NCI-H510A (cell line): Measurements from ENCODE around the gene KLC4.
"Not testable (repeated sequence)": the region's sequence is repeated elsewhere in the genome, so short reads cannot be mapped to it uniquely, and the experiment has no call there.

ENCODE experiments used
- DNase-seq: peaks from one replicate; lab custom pipeline; 2025; lab: John Stamatoyannopoulos, UW

Gene KLC4

GRCh38 chr6:43036712-43037111 lies 22.7 kb upstream of the KLC4 start:
- DNase-seq = no peak

DNA sequence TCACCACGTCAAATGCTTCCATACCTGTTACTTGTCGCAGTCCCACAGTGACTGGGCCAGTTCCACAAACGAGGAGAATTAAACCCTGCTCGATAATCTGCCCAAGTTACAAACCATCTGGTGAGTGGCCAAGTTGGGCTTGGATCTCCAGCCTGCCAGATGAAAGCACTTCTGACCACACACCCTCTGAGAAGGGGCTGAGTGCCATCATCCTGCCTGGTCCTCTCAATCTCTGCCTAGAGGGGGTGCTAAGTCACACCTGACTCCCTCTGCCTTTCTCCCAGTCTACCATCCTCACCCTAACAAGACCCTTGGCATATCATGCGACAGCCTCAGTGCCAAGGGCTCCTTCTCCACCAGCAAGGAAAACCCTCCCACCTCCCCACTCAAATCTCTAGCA lies 22.2 kb upstream of the KLC4 start:
- DNase-seq = no peak

- no peak for DNase-seq
These were observed 21.7 kb upstream of the KLC4 start for GRCh38 chr6:43037706-43038105.

GRCh38 chr6:43038727-43039126 lies 20.7 kb upstream of the KLC4 start:
- DNase-seq = no peak

DNA sequence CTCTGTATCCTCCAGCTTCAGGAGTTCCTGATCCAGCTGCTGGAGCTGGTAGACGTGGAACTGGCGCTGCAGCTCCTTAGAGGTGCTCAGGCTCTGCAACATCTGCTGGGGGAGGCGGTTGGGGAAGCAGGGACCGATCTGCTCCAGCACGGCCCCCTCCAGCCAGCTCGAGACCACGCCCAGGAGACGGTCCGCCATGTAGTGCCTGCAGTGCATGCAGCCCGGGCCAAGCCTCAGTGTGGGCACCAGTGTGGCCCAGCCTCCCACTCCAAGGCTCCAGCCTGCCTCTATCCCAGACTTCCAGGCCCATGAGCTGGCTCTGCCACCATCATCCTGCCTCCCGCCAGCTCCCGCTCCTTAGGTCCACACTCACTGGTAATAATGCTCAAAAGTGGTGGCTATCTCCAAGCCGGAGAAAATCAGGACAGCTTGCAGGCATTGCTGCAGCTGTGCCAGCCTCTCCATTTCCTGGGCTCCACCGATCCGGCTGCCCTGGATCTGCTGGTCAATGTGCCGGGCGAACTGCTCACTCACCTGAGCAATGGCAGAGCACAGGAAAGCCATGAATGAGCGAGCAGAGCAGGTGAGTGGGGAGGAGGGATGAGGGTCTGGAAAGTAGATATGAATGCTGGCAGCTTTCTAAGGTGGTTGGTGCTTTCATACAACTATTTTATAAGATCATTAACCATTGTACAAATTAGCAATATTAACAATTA lies 18.7 kb upstream of the KLC4 start:
- DNase-seq = no peak

DNA sequence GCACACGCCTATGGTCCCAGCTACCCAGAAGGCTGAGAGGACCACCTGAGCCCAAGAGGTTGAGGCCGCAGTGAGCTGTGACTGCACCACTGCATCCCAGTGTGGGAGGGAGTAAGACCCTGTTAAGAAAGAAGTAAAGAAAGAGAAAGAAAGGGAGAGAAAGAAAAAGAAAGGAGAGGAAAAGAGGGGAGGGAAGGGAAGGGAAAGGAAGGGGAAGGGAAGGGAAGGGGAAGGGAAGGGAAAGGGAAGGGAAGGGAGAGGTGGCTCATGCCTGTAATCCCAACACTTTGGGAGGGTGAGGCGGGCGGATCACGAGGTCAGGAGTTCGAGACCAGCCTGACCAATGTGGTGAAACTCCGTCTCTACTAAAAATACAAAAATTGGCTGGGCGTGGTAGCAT lies 18.0 kb upstream of the KLC4 start:
- not testable (repeated sequence) for DNase-seq

DNA sequence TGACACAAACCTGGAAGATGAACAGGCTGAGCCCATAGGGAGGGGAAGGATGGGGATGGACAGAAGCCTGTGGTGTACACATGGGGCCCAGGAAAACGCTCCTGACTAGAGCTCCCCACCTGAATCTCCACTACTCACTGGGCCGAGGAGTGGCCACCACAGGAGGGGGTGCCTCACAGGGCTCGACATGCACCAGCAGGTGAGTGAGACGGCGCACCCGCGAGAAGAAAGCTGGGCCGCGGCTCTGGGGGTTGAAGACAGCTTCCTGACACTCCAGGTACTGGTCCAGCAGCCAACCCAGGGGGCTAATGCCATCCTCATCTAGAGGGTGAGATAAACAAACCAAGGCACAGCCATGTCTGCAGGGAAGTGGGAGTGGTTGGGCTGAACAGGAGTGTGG lies 16.1 kb upstream of the KLC4 start:
- DNase-seq = no peak

- no peak for DNase-seq
These were observed 14.0 kb upstream of the KLC4 start for GRCh38 chr6:43045371-43045930.

- DNase-seq = no peak
These were observed 11.4 kb upstream of the KLC4 start for GRCh38 chr6:43047998-43048397.

DNA sequence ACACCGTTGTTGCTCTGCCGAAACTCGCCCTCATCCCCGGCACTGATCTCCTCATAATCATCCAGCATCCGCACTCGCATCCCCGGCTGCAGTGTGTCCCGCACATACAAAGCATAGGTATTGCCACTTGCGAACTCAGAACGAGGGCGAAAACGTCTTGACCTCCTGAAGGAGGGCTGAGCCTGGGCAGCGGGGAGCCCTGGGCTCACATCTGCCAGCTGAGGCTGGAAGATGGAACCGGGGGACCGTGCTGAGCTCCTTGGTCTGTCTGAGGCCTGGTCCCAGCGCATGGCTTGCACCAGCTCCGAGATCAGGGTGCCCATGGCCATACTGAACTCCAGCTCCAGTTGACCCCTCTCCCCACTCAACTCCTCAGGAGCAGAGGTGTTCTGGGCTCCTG lies 8.4 kb upstream of the KLC4 start:
- no peak for DNase-seq

GRCh38 chr6:43052225-43052841 lies 7.1 kb upstream of the KLC4 start:
- DNase-seq = no peak

DNA sequence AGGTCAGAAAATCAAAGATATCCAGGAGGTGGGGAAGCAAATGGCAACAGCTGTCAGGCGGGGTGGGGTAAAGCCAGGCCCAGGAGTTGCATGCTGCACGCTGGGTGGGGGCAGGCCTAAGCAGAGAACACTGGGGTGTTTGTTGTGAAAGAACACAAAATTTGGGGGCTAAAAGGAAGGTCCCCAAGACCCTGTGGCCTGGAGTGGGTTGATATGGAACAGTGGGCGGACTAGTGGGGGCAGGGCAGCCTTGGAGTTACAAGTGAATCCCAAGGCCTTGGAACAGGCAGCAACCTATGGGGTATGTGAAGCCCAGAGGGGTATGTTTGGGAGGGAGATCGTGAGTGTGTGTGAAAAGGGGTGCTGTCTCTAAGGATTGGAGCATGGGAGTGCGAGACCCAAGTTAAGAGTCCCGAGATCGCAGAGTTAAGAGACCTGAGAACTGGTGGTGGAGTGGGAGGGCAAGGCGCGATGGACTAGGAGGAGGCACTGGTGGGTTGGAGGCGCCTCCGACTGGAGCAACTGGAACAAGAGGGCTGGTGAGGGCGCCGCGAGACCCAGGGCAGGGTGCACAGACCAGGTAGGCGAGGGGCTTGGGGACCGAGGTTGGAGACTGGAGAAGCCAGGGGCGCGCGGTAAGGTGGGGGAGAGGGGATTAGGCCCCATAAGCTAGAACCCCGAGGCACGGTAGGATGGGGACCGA lies 6.4 kb upstream of the KLC4 start:
- peak; percentile 6 for DNase-seq

GRCh38 chr6:43053545-43054205 lies 5.8 kb upstream of the KLC4 start, which contains the start of gene CUL7:
Gene CUL7, minus strand, starts transcription at chr6:43053851. Its CDS starts 1,063 bp downstream, at chr6:43052788.
- peak; percentile 98 for DNase-seq

- DNase-seq = no peak
These were observed 5.1 kb upstream of the KLC4 start for GRCh38 chr6:43054206-43054943.

DNA sequence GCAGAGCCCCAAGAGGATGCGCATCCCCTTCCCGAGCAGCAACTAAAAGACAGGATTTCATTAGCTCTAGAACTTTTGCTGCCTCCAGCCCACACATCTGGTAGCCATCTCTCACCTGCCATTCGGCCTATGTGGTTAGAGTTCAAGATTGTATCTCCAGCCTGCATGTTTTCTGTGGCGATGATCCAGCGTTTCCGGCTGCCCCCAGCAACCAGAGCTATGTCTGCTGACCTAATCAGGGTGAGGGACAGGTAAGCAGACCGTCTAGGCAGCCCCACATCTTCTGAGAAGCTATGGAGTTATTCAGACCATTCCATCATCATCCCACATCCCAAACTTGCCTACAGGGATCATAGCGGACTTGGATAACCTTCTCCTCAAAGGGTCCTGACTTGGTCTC lies 3.5 kb upstream of the KLC4 start:
- DNase-seq = no peak

- DNase-seq = no peak
These were observed 900 bp upstream of the KLC4 start for GRCh38 chr6:43058531-43058930.

DNA sequence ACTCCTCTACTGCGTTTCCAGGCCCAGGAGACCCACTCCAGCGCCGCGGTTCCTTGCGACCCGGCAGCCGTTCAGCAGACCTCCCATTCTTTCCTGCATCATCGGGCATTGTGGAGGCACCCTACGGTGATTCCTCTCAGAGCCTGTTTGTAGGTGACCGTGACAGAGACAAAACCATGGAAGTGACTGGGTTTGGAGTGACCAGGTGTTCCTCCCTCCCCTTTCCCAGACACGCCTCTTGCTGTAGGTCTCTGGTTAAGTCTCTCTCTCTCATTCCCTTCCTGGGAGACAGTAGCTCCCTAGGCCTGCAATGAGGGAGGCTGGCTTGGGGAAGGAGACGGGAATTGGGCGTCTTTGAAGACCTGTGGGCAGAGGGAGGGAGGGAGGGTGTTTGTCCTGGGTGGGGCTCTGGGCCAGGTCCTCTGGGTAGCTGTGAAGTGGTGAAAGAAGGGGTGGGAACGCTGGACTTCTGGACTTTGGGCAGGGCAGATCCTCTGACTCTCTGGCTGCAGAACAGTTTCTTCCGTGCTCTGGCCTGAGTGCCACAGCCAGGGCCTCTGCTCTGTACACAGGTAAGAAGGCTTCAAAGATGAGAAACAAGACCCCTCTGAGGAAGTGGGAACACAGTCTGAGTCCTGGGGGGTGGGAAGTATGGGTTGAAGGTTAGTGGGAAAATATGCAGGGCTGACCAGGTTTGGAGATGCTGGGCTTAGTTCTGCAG lies 763 bp downstream of the KLC4 start:
- peak; percentile 43 for DNase-seq

DNA sequence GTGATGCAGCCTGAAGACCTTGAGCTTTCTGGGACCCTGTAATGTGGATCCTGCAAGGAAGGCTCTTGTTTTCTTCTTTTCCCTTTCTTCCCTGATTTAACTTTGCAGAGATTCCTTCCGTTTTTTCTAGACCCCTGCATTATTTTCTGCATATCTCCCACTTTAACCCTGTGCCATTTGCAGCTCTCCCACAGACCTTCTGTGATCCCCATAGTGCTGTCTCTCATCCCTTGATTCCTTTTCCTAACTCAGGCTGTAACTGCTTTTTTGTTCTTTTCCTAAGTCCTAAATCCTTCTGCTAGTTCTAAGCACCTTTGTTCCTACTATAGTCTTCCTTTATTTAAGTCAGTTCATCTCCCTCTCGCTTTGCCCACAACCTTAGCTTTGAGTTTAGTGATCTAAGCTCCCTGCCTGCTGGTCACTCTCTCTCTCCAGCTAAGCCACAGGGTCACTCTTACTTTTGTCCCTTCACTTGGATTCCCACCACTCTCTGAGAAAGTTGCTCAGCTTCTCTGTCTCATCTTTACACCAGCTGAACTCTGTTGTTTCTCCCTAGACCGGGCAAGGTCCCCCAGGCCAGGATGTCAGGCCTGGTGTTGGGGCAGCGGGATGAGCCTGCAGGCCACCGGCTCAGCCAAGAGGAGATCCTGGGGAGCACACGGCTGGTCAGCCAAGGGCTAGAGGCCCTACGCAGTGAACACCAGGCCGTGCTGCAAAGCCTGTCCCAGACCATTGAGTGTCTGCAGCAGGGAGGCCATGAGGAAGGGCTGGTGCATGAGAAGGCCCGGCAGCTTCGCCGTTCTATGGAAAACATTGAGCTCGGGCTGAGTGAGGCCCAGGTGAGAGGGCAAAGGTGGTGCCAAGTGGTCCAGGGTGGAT lies 1.6 kb downstream of the KLC4 start:
- no peak for DNase-seq

DNA sequence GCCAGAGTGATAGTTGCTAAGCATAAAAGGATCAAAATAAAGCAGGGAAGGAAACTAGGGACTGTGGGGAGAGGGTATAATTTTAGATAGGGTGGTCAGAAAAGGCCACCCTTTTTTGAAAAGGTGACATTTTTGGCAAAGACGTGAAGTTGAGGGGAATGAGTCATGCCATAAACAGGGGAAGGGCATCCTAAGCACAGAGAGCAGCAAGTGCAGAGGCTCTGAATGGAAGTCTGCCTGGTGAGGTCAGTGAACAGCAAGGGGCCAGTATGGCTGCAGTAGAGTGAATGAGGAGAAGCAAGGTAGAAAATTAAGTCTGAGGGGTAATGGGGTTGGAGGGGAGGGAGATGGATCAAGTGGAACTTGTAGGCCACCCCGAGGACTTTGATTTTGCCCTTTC lies 2.4 kb downstream of the KLC4 start:
- DNase-seq = no peak

DNA sequence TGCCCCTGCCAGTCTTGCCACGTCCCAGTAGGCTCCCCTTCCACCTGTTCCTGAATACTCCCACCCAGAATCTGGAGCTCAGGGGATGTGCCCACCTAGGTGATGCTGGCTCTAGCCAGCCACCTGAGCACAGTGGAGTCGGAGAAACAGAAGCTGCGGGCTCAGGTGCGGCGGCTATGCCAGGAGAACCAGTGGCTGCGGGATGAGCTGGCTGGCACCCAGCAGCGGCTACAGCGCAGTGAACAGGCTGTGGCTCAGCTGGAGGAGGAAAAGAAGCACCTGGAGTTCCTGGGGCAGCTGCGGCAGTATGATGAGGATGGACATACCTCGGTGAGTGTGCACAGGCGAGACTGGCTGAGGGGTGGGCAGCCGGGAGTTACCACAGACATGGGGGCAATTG lies 3.4 kb downstream of the KLC4 start:
- no peak for DNase-seq
